CD1c-positive myeloid dendritic cell (primary cell): ENCODE data around the gene SDK2.

Experiments used
- DNase-seq: peaks from one replicate; pipeline ENCODE4 v3.0.0-alpha.2; 2016; ENCODE audit errors: extremely low spot score

Gene SDK2

GRCh38 chr17:73644145-73645049 is at the start of gene SDK2:
Gene SDK2 (minus strand): TSS chr17:73644445. CDS start chr17:73644088, 357 bp downstream.
- no peak for DNase-seq

- no peak for DNase-seq
Measured at GRCh38 chr17:73693071-73693470, 48.8 kb upstream of the SDK2 start.

GRCh38 chr17:73691321-73691766 is 47.1 kb upstream of the SDK2 start:
- DNase-seq: no peak

- peak; percentile 56 for DNase-seq
Measured at GRCh38 chr17:73690676-73691075, 46.4 kb upstream of the SDK2 start.

GRCh38 chr17:73689596-73690275 is 45.5 kb upstream of the SDK2 start:
- DNase-seq: no peak

GRCh38 chr17:73686961-73687360 is 42.7 kb upstream of the SDK2 start:
- DNase-seq: no peak

GRCh38 chr17:73686126-73686525 is 41.9 kb upstream of the SDK2 start:
- no peak for DNase-seq

- no peak for DNase-seq
Measured at GRCh38 chr17:73684183-73684582, 39.9 kb upstream of the SDK2 start.

GRCh38 chr17:73683771-73684170 is 39.5 kb upstream of the SDK2 start:
- DNase-seq: no peak

GRCh38 chr17:73681946-73682345 is 37.7 kb upstream of the SDK2 start:
- no peak for DNase-seq

GRCh38 chr17:73679476-73679875 is 35.2 kb upstream of the SDK2 start:
- DNase-seq: no peak

GRCh38 chr17:73678999-73679398 is 34.8 kb upstream of the SDK2 start:
- DNase-seq: no peak

GRCh38 chr17:73669771-73670170 is 25.5 kb upstream of the SDK2 start:
- no peak for DNase-seq

- peak; percentile 11 for DNase-seq
Measured at GRCh38 chr17:73667181-73667959, 23.1 kb upstream of the SDK2 start.

GRCh38 chr17:73663614-73664013 is 19.4 kb upstream of the SDK2 start:
- no peak for DNase-seq

GRCh38 chr17:73660366-73660765 is 16.1 kb upstream of the SDK2 start:
- no peak for DNase-seq

- DNase-seq: no peak
Measured at GRCh38 chr17:73658821-73659515, 14.7 kb upstream of the SDK2 start.

- DNase-seq: peak; percentile 40
Measured at GRCh38 chr17:73657473-73658116, 13.3 kb upstream of the SDK2 start.

- peak; percentile 28 for DNase-seq
Measured at GRCh38 chr17:73654241-73654640, 10.0 kb upstream of the SDK2 start.

GRCh38 chr17:73653810-73654209 is 9.6 kb upstream of the SDK2 start:
- DNase-seq: no peak

GRCh38 chr17:73652886-73653480 is 8.7 kb upstream of the SDK2 start:
- DNase-seq: no peak
